Mucosa of rectum (tissue), 2 donors: ENCODE results near the gene FADS2.

Experiments
- H3K27ac ChIP-seq, 2 donors: one replicate each; pipeline ENCODE4 v1.7.0; 2013; ENCODE audit warnings: inconsistent platforms in 2 of 2, low read depth in 2 of 2, low read length in 2 of 2
- H3K27me3 ChIP-seq, 2 donors: one replicate each; pipeline ENCODE4 v1.7.0; 2013; ENCODE audit warnings: low read length in 2 of 2; ENCODE audit not compliant: control insufficient read depth in 2 of 2, insufficient read depth in 2 of 2
- H3K36me3 ChIP-seq, 2 donors: one replicate each; pipeline ENCODE4 v1.7.0; 2013; ENCODE audit warnings: low read length in 2 of 2; ENCODE audit not compliant: control insufficient read depth in 2 of 2, insufficient read depth in 2 of 2
- H3K4me1 ChIP-seq, 2 donors: one replicate each; pipeline ENCODE4 v1.7.0; 2013; ENCODE audit warnings: low read length in 2 of 2, mild to moderate bottlenecking in 1 of 2; ENCODE audit not compliant: control insufficient read depth in 2 of 2, insufficient read depth in 2 of 2
- H3K4me3 ChIP-seq, 2 donors: one replicate each; pipeline ENCODE4 v1.7.0; 2013; ENCODE audit warnings: low read length in 2 of 2
- H3K9ac ChIP-seq, 2 donors: one replicate each; pipeline ENCODE4 v1.7.0; 2013; ENCODE audit warnings: low read length in 2 of 2, low read depth in 1 of 2, mild to moderate bottlenecking in 1 of 2
- H3K9me3 ChIP-seq, 2 donors: one replicate each; pipeline ENCODE4 v1.7.0; 2013; ENCODE audit warnings: low read length in 2 of 2; ENCODE audit not compliant: control insufficient read depth in 2 of 2
- donor health status: healthy.
- donor health status: Normal muscosa, but diverticular disease.

The FADS2 gene

GRCh38 chr11:61885166-61885778 is 57.2 kb downstream of the FADS2 start:
- no peak overlapping the region for H3K9ac ChIP-seq
- H3K36me3 ChIP-seq = no peaks in the 10 kb centered on the region
- H3K9me3 ChIP-seq = no peaks in the 10 kb centered on the region
- no peak overlapping the region for H3K27ac ChIP-seq
- H3K4me3 ChIP-seq = no peak overlapping the region
- peaks cover 0 to 2% of the 10 kb centered on the region in 2 donors for H3K27me3 ChIP-seq
- peaks cover under 1 to 2% of the 10 kb centered on the region in 2 donors for H3K4me1 ChIP-seq

GRCh38 chr11:61885784-61886580 is 57.9 kb downstream of the FADS2 start:
- peaks cover 8 to 9% of the 10 kb centered on the region in 2 donors for H3K4me1 ChIP-seq
- no peaks in the 10 kb centered on the region for H3K9me3 ChIP-seq
- no peak overlapping the region for H3K27ac ChIP-seq
- no peak overlapping the region for H3K4me3 ChIP-seq
- no peaks in the 10 kb centered on the region for H3K36me3 ChIP-seq
- H3K9ac ChIP-seq = no peak overlapping the region
- peaks cover 0 to 2% of the 10 kb centered on the region in 2 donors for H3K27me3 ChIP-seq

- Histone ChIP-seq H3K4me3 (no peak overlapping the region), H3K9me3 (no peaks in the 10 kb centered on the region), H3K9ac (no peak overlapping the region), H3K4me1 (peaks cover 9 to 10% of the 10 kb centered on the region in 2 donors), H3K27me3 (peaks cover 0 to 2% of the 10 kb centered on the region in 2 donors), H3K36me3 (no peaks in the 10 kb centered on the region), H3K27ac (no peak overlapping the region)
These were observed 58.5 kb downstream of the FADS2 start for GRCh38 chr11:61886643-61887042.

GRCh38 chr11:61887839-61888494 is 59.9 kb downstream of the FADS2 start:
- no peak overlapping the region for H3K9ac ChIP-seq
- no peak overlapping the region for H3K27ac ChIP-seq
- H3K4me1 ChIP-seq = peaks cover 9 to 10% of the 10 kb centered on the region in 2 donors
- no peaks in the 10 kb centered on the region for H3K9me3 ChIP-seq
- H3K27me3 ChIP-seq = peaks cover 0 to 2% of the 10 kb centered on the region in 2 donors
- H3K36me3 ChIP-seq = no peaks in the 10 kb centered on the region
- H3K4me3 ChIP-seq = no peak overlapping the region

GRCh38 chr11:61888590-61888989 is 60.5 kb downstream of the FADS2 start:
- no peak overlapping the region for H3K27ac ChIP-seq
- H3K27me3 ChIP-seq = peaks cover 0 to 2% of the 10 kb centered on the region in 2 donors
- H3K9me3 ChIP-seq = no peaks in the 10 kb centered on the region
- H3K4me1 ChIP-seq = peaks cover 9 to 10% of the 10 kb centered on the region in 2 donors
- no peak overlapping the region for H3K9ac ChIP-seq
- H3K36me3 ChIP-seq = no peaks in the 10 kb centered on the region
- no peak overlapping the region for H3K4me3 ChIP-seq

GRCh38 chr11:61889831-61890230 is 61.7 kb downstream of the FADS2 start:
- Histone ChIP-seq H3K36me3 (no peaks in the 10 kb centered on the region), H3K27ac (no peak overlapping the region), H3K4me3 (no peak overlapping the region), H3K9me3 (no peaks in the 10 kb centered on the region), H3K4me1 (peaks cover 9 to 10% of the 10 kb centered on the region in 2 donors), H3K9ac (no peak overlapping the region), H3K27me3 (peaks cover 0 to 2% of the 10 kb centered on the region in 2 donors)

- peak overlapping the region in 1 of 2 donors; percentile 52 for H3K27ac ChIP-seq
- H3K27me3 ChIP-seq = peaks cover 0 to 2% of the 10 kb centered on the region in 2 donors
- no peaks in the 10 kb centered on the region for H3K9me3 ChIP-seq
- H3K9ac ChIP-seq = peak overlapping the region; percentile 52 to 83
- H3K36me3 ChIP-seq = no peaks in the 10 kb centered on the region
- peaks cover 9 to 10% of the 10 kb centered on the region in 2 donors for H3K4me1 ChIP-seq
- H3K4me3 ChIP-seq = peak overlapping the region; percentile 73 to 74
These were observed 62.6 kb downstream of the FADS2 start for GRCh38 chr11:61890529-61891330.

- no peaks in the 10 kb centered on the region for H3K36me3 ChIP-seq
- peak within 1 kb of the TSS; percentile 52 to 83 for H3K9ac ChIP-seq
- H3K9me3 ChIP-seq = no peaks in the 10 kb centered on the region
- H3K27ac ChIP-seq = peak within 1 kb of the TSS; percentile 13 to 52
- peaks cover 0 to 2% of the 10 kb centered on the region in 2 donors for H3K27me3 ChIP-seq
- peak within 1 kb of the TSS; percentile 73 to 74 for H3K4me3 ChIP-seq
- peaks cover 9 to 10% of the 10 kb centered on the region in 2 donors for H3K4me1 ChIP-seq
These were observed 63.4 kb downstream of the FADS2 start, which contains the start of gene FADS3 for GRCh38 chr11:61891331-61892084. Gene FADS3 (minus strand): TSS chr11:61891545. CDS start chr11:61891381, 164 bp downstream.

GRCh38 chr11:61892085-61892370 is 63.9 kb downstream of the FADS2 start:
- peaks cover 0 to 1% of the 10 kb centered on the region in 2 donors for H3K27me3 ChIP-seq
- H3K27ac ChIP-seq = peak overlapping the region; percentile 13 to 52
- peak overlapping the region; percentile 57 to 64 for H3K4me3 ChIP-seq
- no peaks in the 10 kb centered on the region for H3K9me3 ChIP-seq
- no peaks in the 10 kb centered on the region for H3K36me3 ChIP-seq
- peaks cover 9 to 10% of the 10 kb centered on the region in 2 donors for H3K4me1 ChIP-seq
- H3K9ac ChIP-seq = peak overlapping the region in 1 of 2 donors; percentile 59
